Activated T-cell treated with anti-CD3 and anti-CD28 coated beads, Interleukin-2, amount 50 U/mL, for 4 hours (primary cell): Measurements from ENCODE around the gene MYL9. TPM values are rescaled to one million over a fixed set of nuclear protein-coding genes. Genes with fewer than 3 reads are reported as not detected.

Experiments used
- total RNA-seq, 3 donors: library from RNA; stranded (reverse); gene quantifications; one replicate each; pipeline ENCODE4 v1.2.1, GENCODE V29; 2021

The MYL9 gene
- total RNA-seq, 3 donors from 2014 or later = 0.90 to 1.2 (median 0.98) TPM

Other genes with a start within 250 kb of the MYL9 start
- gene DLGAP4, start 235.2 kb upstream of the MYL9 start, total RNA-seq = 10 to 100 TPM; 11.6 to 18.4 (median 12.3) TPM
- 10 to 100 TPM; 62.2 to 63.9 (median 62.5) TPM for gene TGIF2, start 32.1 kb downstream of the MYL9 start, total RNA-seq
- gene RAB5IF, start 64.3 kb downstream of the MYL9 start, total RNA-seq = 100 to 1,000 TPM; 142 to 153 (median 147) TPM
- 10 to 100 TPM; 50.3 to 77.0 (median 57.8) TPM for gene SLA2, start 104.7 kb downstream of the MYL9 start, total RNA-seq
- 10 to 100 TPM; 10.4 to 11.8 (median 11.4) TPM for gene NDRG3, start 204.6 kb downstream of the MYL9 start, total RNA-seq
- 10 to 100 TPM; 11.6 to 13.7 (median 13.1) TPM for gene DSN1, start 232.2 kb downstream of the MYL9 start, total RNA-seq